Suprapubic skin (tissue), 4 donors: ENCODE measurements around the gene XKR3.

Source experiments
- POLR2A ChIP-seq, 2 donors: fragments of 450-650 bp; IDR thresholded peaks; one replicate each; pipeline ENCODE4 v1.6.1; 2017; ENCODE audit warnings: antibody characterized with exemption in 2 of 2, mild to moderate bottlenecking in 2 of 2, moderate library complexity in 2 of 2
- POLR2AphosphoS5 ChIP-seq, 3 donors: sonication (generic); formaldehyde crosslinking; IDR thresholded peaks; one replicate each; pipeline ENCODE4 v1.6.1; 2017; ENCODE audit warnings: antibody characterized with exemption in 3 of 3
- TF ChIP-seq, protein P1 (sequence below), 2 donors: fragments of 200-600 bp in 1 of 2; fragments of 450-650 bp in 1 of 2; sonication (generic) in 1 of 2; IDR thresholded peaks; one replicate each; pipeline ENCODE4 v1.5.1; 2016 to 2019; ENCODE audit warnings: antibody characterized with exemption in 2 of 2, mild to moderate bottlenecking in 1 of 2, moderate library complexity in 1 of 2

- TF ChIP-seq, protein P1, sequence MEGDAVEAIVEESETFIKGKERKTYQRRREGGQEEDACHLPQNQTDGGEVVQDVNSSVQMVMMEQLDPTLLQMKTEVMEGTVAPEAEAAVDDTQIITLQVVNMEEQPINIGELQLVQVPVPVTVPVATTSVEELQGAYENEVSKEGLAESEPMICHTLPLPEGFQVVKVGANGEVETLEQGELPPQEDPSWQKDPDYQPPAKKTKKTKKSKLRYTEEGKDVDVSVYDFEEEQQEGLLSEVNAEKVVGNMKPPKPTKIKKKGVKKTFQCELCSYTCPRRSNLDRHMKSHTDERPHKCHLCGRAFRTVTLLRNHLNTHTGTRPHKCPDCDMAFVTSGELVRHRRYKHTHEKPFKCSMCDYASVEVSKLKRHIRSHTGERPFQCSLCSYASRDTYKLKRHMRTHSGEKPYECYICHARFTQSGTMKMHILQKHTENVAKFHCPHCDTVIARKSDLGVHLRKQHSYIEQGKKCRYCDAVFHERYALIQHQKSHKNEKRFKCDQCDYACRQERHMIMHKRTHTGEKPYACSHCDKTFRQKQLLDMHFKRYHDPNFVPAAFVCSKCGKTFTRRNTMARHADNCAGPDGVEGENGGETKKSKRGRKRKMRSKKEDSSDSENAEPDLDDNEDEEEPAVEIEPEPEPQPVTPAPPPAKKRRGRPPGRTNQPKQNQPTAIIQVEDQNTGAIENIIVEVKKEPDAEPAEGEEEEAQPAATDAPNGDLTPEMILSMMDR (IDR thresholded peaks at IDR 0.05), result no peak
- no peak for TF ChIP-seq POLR2AphosphoS5 (IDR thresholded peaks at IDR 0.05)
- TF ChIP-seq POLR2A (IDR thresholded peaks at IDR 0.05), result no peak
Observed at GRCh38 chr22:16828876-16829275, 3.7 kb upstream of the XKR3 start.
